Right ventricle myocardium inferior (tissue), 1 donor: ENCODE measurements around the gene KIZ. TPM values are rescaled to one million over a fixed set of nuclear protein-coding genes. Genes with fewer than 3 reads are reported as not detected.

ENCODE experiments used
- ATAC-seq: fragments of 200-7000 bp; cut with Tn5 transposase; one replicate; pipeline ENCODE4 v1.9.1; 2020; ENCODE audit warnings: mild to moderate bottlenecking, moderate library complexity
- DNase-seq: peaks from one replicate; pipeline ENCODE4 v3.0.0; 2021; ENCODE audit errors: missing footprints
- intact Hi-C: fragments of 100-400 bp; cut with DNase I; formaldehyde crosslinking; loops from one replicate; pipeline ENCODE4 v1.11.0; 2022
- long read RNA-seq: library from polyadenylated mRNA; unstranded; transcript quantifications from one replicate; pipeline ENCODE4 v2.0.0, GENCODE V29; 2021
- total RNA-seq: library from RNA; stranded (reverse); fragmentation: NEBNext Ultra II Directional; extraction: Animal tissue kit (Norgen Biotek cat#: 25700); gene quantifications from one replicate; pipeline ENCODE4 v1.2.1, GENCODE V29; 2021
- donor health status: DM: no; HTN: yes; CAD: no; lungs with severe emphysema.

KIZ gene
- total RNA-seq = 28.0 TPM
- long read RNA-seq, transcript KIZ-210 (13 exons, 2,130 nt) = major isoform, 11 of 15 reads
- long read RNA-seq, partial matches to known transcripts = 1 of 15 reads
- long read RNA-seq, other reads (novel, unspliced or antisense) = 2 of 15 reads

- intact Hi-C loops = loop anchor here (5.0 kb wide), 2 partner anchors 176 to 264 kb away; partner anchors contain the start of gene XRN2
- DNase-seq = peak; percentile 99
- peak; percentile 100 for ATAC-seq
Observed at GRCh38 chr20:21125849-21126580, at the start of gene KIZ. KIZ (plus strand) TSS chr20:21126082; CDS start chr20:21126116, 34 bp downstream.

- ATAC-seq (no peak), DNase-seq (no peak)
- intact Hi-C loops = no loop called here
Observed at GRCh38 chr20:21077809-21078345, 48.0 kb upstream of the KIZ start.

DNA sequence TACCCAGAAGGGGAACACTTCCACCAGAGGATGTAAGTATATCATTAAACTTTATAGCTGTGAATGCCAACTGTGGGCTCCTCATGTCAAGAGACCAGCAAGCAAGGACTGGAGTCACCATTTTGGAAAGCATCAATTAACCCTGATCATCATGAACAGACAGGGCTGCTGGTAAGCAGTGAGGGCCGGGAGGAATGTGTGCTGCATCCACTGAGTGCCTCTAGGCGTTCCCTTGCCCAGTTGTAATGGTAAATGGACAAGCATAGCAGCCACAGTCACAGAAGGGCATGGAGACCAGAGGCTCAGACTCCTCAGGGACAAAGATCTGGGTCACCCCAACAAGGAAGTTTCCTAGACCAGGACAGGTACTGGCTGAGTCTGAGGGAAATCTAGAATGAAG is 43.3 kb upstream of the KIZ start:
- DNase-seq = no peak
- intact Hi-C loops = no loop called here
- no peak for ATAC-seq

DNA sequence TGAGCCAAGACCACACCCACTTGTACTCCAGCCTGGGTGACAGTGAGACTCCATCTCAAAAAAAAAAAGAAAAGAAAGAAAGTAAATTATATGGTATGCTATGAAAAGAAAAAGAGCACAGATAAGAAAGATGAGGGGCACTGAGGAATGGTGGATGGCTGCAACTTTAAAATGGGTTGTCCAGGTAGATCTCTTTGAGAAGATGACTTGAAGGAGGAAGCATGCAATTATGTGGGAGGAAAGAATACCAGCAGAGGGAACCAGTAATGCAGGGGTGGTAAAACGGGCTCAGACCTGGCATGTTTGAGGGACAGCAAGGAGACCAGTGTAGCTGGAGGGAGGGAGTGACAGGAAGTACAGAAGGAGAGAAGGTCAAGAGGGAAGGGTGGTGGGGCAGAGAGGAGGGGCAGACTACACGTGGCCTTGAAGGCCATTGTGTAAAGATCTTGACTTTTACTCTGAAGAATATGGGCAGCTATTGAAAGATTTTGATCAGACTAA is 42.0 kb upstream of the KIZ start:
- intact Hi-C loops = no loop called here
- no peak for ATAC-seq
- no peak for DNase-seq

GRCh38 chr20:21087862-21088540 is 37.9 kb upstream of the KIZ start:
- intact Hi-C loops = no loop called here
- ATAC-seq (no peak), DNase-seq (no peak)

DNA sequence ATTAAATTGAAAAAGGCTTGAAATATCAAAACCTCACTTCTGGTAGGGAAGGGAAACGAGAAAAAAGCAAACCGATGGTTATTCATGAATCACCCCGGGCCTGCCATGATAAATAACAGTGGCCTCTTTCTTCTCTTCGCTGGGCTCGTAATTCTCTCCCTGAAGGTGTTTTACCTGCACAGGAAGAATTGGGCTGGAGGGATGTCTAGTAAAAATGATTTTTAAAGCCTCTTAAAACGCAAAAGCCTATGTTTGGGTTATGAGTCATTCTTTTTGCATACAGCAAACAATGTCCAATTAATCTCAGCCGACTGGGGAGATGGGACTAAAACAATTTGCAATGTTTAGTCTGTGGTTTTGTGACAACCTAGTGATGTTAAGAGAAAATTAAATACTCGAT is 36.5 kb upstream of the KIZ start:
- intact Hi-C loops = no loop called here
- DNase-seq = no peak
- ATAC-seq = no peak

DNA sequence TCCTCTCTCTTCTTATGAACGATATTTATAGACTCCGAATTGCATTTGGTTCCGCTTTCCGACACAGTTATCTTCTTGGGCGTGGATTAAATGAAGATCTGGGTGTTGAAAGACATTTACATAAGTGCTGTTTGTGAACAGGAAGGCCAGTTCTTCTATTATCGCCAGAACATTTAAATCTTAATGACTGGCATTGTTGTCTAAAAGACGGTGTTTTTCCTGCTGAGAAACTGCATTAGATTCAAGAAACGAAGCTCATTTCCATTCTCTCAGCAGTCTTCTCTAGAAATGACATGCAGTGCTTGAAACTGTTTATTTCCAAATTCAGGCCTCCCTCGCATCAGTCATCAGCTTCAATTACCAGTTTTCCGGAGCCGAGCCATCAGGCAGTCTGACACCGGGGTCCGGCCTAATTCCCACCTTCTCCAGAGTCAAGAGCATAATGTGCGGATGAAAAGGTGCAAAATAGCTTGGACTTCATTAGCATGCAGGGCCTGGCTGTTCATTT is 35.7 kb upstream of the KIZ start:
- intact Hi-C loops = no loop called here
- DNase-seq = no peak
- no peak for ATAC-seq

DNA sequence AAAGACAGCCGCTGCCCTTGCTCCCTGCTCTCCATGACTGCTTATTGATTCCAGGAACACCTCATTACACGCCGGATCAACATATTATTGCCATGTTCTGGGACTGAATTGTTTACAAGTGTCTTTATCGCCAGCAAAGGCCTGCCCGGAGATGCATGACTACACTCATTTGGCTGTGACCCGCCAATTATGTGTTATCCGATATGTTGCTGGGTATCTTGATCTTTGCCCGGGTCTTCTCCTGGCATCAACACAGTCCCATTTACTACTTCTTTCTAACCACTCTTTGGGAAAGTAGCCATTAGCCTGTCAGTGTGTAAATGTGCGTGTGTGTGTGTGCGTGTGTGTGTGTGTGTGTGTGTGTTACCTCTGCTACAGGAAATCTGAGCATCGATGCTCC is 35.2 kb upstream of the KIZ start:
- DNase-seq = no peak
- intact Hi-C loops = no loop called here
- no peak for ATAC-seq

- DNase-seq = no peak
- no peak for ATAC-seq
- intact Hi-C loops = no loop called here
Observed at GRCh38 chr20:21092806-21093205, 33.1 kb upstream of the KIZ start.

DNA sequence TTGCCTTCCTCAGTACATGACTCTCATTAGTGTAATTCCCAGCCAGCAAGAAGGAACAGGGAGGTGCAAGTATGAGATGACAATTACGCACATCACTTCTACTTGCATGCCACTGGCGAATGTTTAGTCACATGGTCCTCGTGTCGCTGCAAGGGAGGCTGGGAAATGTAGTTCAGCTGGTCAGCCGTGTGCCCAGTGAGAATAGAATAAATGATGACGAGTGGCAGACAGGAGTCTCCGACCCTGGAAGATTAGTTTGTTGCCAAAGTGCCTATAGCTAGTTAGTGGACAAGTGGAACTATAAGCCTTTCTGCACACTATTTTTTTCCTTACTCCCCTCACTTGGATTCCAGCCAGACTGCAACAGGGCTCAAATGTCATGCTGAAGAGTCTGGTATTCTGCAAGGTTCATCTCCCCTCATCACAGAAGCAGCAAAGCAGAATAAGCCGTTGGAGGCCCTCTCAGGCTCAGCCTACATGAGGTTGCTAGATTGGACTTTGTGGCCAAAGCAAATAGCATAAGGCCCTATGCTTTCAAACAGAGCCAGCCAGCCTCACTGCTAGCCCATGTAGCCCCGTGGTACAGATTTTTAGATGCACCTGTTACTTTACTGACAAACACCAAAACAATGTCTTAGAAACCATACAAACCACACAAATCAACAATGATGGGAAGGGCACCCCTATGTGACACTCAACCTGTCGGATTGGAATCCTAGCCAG is 29.4 kb upstream of the KIZ start:
- ATAC-seq (no peak), DNase-seq (no peak)
- intact Hi-C loops = no loop called here

DNA sequence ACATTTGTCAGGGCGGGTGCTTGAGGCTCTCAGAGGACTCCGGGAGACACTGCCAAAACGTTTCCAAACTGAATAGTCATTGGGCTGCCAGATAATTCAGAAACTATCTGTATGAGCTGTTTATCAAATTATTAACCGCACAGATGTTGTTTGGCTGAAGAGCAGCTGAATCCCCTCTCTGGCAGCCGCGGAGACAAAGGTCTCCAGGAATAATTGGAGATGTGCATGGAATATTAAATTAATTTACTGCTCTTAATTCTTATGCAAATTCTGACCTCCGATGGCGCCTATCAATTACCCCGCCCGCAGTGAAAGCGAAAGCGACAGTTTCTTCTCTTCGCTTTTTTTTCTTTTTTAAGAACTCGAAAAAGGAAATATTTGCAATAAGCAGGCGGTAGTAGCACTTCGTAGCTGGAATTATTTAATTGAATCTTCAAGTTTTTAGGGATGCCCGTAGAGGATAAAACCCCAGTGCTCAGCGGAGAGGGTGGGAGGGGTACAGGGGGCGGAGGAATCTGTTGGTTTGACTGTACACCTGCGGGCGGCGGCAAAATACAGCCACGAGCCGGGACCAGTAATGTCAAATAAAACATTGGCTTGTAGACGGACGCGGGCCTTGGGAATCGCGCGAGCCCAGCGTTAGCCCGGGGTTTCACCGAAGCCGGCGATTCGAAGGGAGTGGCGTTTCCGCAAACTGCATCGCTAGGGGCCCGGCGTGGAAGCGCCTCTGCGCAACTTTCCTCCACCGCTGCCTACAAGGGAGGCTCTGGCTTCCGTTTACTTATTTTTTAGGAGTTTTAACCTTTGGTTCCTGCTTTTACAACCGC is 25.9 kb upstream of the KIZ start:
- ATAC-seq (peak; percentile 40), DNase-seq (peak; percentile 81)
- intact Hi-C loops = no loop called here

GRCh38 chr20:21100578-21101452 is 25.1 kb upstream of the KIZ start:
- ATAC-seq (no peak), DNase-seq (no peak)
- intact Hi-C loops = no loop called here

GRCh38 chr20:21101453-21101931 is 24.4 kb upstream of the KIZ start:
- intact Hi-C loops = no loop called here
- no peak for DNase-seq
- ATAC-seq = no peak

- no peak for DNase-seq
- intact Hi-C loops = no loop called here
- ATAC-seq = peak; percentile 43
Observed at GRCh38 chr20:21101932-21102575, 23.8 kb upstream of the KIZ start.

- DNase-seq = peak; percentile 78
- ATAC-seq = peak; percentile 56
- intact Hi-C loops = no loop called here
Observed at GRCh38 chr20:21102603-21103311, 23.1 kb upstream of the KIZ start.
